Sciatic nerve (tissue), 2 donors: Measurements from ENCODE around the gene IGFBP2. TPM values are rescaled to one million over a fixed set of nuclear protein-coding genes. Genes with fewer than 3 reads are reported as not detected.

ENCODE experiments used
- ATAC-seq: fragments of 200-7000 bp; cut with Tn5 transposase; one replicate; pipeline ENCODE4 v1.9.1; 2020; ENCODE audit warnings: mild to moderate bottlenecking, moderate library complexity
- DNase-seq: peaks from one replicate; pipeline ENCODE4 v3.0.0-alpha.2; 2020; ENCODE audit warnings: low spot score
- intact Hi-C: fragments of 100-400 bp; cut with DNase I; formaldehyde crosslinking; loops from one replicate; pipeline ENCODE4 v1.14.2; 2022
- total RNA-seq: library from RNA; stranded (reverse); fragmentation: NEBNext Ultra II Directional; extraction: Animal tissue kit (Norgen Biotek cat#: 25700); gene quantifications from one replicate; pipeline ENCODE4 v1.2.1, GENCODE V29; 2021
- donor health status: DM: no; HTN: no; CAD: no.
- donor health status: DM: no; HTN: no; CAD: no.

Gene IGFBP2
- total RNA-seq, 1 donor from 2014 or later, result 40.2 TPM

DNA sequence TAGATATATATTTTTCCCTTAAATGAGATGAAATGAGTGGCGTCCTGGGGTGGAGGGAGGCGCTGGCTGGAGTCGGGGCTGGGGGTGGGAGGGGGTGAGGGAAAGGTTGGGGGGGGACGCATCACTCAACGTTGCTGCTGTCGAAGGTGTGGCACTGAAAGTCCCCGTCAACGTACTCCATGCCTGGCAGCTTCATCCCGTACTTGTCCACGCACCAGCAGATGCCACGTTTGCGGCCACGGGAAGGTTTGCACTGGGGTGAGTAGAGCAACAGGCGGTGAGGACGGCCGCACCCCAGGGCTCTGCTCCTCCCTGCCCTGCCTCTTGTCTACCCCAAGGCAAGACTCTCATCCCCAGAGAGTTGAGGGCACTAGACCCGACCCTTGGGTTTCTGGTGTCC, 43.4 kb downstream of the IGFBP2 start:
- no peak for DNase-seq
- no peak for ATAC-seq
- intact Hi-C loops, result no loop called here

GRCh38 chr2:216677439-216678097, 44.3 kb downstream of the IGFBP2 start:
- intact Hi-C loops, result no loop called here
- ATAC-seq, result no peak
- no peak for DNase-seq

- intact Hi-C loops, result no loop called here
- no peak for ATAC-seq
- no peak for DNase-seq
Measured at GRCh38 chr2:216678098-216678465, 44.9 kb downstream of the IGFBP2 start.

- intact Hi-C loops, result no loop called here
- no peak for DNase-seq
- ATAC-seq, result peak; percentile 0
Measured at GRCh38 chr2:216678813-216679657, 45.8 kb downstream of the IGFBP2 start.

DNA sequence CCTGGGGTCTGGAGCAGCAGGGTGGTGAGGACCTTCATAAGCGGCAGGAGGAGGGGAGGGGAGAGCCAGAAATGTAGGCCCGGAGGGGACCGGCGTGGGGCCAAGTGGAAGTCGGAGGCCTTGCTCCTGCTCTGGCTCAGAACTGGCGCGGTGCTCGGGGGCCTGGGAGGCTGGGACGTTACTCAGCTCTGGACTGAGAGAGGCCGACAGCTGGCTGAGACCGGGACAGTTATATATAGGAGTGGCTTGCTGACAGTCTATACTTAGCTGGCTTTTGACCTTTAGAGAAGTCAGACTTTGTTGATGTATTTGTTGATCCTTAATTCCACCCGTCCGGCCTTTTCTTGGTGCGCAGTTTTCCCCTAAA, 46.4 kb downstream of the IGFBP2 start:
- intact Hi-C loops, result loop anchor here (5.0 to 10.0 kb wide), 2 partner anchors 1033 to 1075 kb away; no protein-coding TSS in a partner anchor
- no peak for DNase-seq
- peak; percentile 7 for ATAC-seq

GRCh38 chr2:216680951-216681629, 47.9 kb downstream of the IGFBP2 start:
- intact Hi-C loops, result loop anchor here (5.0 to 10.0 kb wide), 2 partner anchors 1031 to 1074 kb away; no protein-coding TSS in a partner anchor
- DNase-seq, result no peak
- no peak for ATAC-seq

DNA sequence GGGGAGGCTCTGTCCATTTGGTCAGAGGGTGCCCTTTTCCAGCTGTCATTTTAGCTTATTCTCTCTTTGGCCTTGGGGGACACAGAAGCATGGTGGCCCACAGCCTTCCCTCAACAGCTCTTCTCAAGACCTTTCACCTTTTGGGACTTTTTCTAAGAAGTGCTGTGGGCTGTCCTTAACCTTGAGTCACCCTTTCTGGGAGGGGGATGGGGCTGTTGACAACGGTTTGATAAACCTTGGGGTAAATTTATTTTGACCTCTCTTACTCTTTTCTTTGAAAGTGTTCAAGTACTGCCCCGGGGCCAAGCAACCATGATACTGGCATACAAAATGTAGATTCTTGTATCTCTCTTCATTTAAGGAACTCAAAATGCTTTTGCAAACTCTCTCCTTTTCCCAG, 48.5 kb downstream of the IGFBP2 start:
- intact Hi-C loops, result loop anchor here (5.0 to 10.0 kb wide), 2 partner anchors 1031 to 1073 kb away; no protein-coding TSS in a partner anchor
- no peak for ATAC-seq
- no peak for DNase-seq

DNA sequence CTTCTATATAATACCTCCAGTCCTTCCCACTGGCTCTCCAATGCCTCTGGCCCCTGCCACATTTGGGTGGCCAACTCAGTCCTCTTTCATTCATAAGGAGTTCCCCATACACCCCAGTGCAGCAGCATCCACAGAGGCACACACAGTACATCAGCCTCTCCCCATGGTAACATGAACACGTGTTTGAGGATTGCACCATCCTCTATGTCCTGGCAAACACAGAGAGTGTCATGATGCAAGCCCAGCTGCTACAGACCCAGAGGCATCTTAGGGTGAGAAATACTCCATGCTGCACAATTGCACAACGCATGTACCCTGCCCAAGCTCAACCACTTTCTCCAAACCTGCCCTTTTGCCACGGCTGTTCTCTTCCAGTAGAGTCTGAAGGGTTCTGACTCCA, 50.6 kb downstream of the IGFBP2 start:
- ATAC-seq (peak; percentile 91), DNase-seq (no peak)
- intact Hi-C loops, result loop anchor here (5.0 to 10.0 kb wide), 2 partner anchors 1028 to 1071 kb away; no protein-coding TSS in a partner anchor

DNA sequence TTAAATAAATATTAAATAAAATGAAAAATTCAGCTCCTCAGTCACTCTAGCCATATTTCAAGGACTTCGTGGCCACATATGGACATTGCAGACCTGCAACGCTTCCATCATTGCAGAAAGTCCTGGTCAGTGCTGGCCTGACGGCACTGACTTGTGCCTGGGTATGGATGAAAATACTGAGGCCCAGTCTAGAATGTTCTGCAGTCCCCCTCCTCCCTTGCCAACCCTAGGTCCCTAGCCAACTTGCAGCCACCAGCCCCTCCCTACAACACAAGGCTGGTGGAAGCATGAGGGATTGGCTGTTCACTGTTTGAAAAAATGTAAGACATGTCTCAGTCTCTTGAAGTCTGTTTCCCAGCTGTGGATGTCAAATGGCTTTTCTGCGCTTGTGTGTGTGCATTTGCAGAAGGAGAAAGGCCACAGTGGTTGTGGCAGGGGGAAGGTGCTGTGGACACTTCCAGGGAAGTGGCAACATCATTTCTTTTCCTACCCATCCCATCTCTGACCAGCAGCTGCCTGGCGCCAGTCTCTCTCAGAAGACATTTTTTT, 52.2 kb downstream of the IGFBP2 start:
- no peak for ATAC-seq
- DNase-seq, result no peak
- intact Hi-C loops, result loop anchor here (10.0 kb wide), 1 partner anchor 1069 kb away; no protein-coding TSS in a partner anchor

DNA sequence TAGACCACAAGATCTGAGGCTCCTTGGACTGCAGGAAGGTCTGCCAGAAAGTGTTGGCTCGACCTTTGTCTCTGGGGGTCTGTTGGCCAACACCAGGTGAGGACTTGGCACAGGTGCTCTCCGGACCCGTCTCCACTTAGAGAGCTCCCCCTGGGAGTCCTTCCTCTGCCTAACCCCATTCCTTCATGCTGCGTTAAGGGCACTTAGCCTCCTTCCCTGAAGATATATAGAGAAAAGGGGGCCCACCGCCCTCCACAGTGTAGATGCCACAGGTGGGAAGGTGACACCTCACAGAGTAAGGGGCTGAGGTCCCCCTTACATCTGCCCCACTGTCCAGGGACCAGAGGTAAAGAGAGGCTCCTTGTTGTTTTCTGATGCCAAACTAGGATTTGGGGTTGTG, 53.9 kb downstream of the IGFBP2 start:
- DNase-seq (no peak), ATAC-seq (no peak)
- intact Hi-C loops, result loop anchor here (10.0 kb wide), 1 partner anchor 1068 kb away; no protein-coding TSS in a partner anchor

- intact Hi-C loops, result loop anchor here (10.0 kb wide), 1 partner anchor 1067 kb away; no protein-coding TSS in a partner anchor
- ATAC-seq (no peak), DNase-seq (no peak)
Measured at GRCh38 chr2:216687646-216688045, 54.4 kb downstream of the IGFBP2 start.

DNA sequence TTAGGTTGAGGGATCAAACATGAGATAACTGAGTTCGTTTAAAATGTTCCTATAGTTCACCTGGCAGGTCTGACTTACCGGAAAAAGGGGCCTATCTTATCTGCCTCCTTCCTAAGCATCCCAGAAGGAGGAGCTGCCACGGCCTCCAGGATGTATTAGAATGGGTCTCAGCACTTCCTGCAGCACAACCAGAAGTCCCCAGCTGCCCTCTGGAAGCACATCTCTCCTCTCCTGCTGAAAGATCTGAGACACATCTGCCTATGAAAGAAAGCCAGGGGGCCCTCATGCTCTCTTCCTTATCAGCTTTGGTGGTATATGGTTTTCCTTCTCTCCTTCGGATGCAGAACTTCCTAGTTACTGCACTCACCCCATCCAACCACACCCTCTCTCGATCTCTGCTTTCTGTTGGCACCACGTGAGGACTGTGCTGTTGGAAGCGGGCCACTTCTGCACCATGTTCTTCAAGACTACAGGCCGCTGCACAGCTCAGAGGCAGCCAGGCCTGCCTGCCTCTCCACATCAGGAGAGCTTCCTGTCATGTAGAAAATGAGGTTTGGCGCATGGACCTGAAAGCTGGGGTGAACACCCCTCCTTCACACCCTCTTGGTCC, 55.6 kb downstream of the IGFBP2 start:
- ATAC-seq (no peak), DNase-seq (no peak)
- intact Hi-C loops, result loop anchor here (10.0 kb wide), 1 partner anchor 1066 kb away; no protein-coding TSS in a partner anchor

GRCh38 chr2:216689397-216689796, 56.2 kb downstream of the IGFBP2 start:
- DNase-seq (no peak), ATAC-seq (no peak)
- intact Hi-C loops, result loop anchor here (10.0 kb wide), 1 partner anchor 1065 kb away; no protein-coding TSS in a partner anchor

- ATAC-seq (no peak), DNase-seq (no peak)
- intact Hi-C loops, result no loop called here
Measured at GRCh38 chr2:216690456-216690852, 57.2 kb downstream of the IGFBP2 start.

DNA sequence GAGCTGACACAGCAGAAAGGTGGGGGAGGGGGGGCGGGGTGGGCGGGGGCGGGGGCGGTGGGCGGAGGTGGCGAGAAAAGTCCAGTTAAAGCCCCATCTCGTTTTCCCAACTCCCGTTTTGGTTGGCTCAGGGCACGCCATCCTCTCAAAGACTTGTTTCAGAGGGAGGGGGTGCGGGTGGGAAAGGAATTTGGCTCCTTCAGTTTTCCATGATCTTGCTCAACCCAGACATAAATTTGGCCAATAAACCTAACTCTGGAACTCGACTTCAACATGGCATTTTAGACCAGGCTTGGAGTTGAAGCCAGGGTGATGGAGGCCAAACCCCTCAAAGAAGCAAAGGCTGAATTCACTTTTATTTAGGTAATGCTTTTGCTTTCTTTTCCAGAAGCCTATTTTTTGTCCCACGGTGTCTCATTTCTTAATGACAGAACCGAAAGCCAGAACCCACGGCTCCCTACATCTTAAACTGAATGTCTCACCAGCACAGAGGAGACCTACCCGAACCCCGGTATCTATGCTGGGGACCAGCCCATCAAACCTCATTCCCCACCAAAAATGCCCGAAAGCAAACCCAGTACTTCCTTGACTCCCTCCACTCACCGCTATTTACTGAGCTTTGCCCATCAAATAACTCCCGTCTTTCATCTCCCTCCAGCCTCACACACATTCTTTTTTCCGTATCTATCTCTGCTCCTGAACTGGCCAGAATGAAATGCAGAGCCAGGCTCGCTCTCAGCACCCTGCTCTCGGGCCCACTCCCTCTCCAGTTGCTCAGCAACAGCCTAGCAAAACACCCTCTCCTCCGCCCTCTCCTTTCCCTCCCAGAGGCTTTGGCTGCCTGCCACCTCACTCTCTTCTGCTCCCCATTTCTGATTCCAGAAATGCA, 57.9 kb downstream of the IGFBP2 start:
- intact Hi-C loops, result no loop called here
- peak; percentile 74 for ATAC-seq
- peak; percentile 94 for DNase-seq

DNA sequence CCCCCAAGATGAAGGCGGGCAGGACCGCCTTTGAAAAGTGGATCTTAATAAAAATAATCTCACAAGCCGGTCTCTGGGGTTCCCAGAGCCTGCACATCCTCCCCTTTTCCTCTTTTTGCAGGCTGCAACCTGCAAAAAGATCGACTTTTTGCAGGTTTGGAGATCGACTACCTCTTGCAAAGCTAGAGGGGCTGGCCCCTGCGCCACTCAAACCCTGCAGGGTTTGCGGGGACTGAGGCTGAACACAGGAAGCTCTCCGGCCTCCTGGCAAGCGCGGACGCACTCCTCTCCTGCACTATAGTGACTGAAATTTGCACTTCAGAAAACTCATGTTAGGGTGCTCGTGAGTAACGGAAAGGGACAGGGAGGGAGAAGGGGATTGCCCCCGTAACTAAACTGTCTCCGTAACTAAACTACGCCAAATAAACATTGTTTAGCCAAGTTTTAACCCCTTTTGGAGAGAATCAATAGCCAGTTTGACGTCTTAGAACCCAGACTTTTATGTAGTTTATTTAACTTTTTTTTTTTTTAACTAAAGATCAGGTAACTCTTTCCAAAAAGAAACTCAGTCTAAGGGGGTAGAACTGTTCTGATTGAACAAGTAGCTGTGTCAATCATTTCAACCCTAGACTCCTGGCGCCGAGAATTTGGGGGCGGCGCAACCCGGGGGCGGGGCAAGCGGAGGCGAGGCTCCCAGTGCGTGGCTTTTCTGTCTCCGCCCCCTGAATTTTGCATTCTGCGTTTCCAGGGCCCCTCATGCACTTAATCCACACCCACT, 59.6 kb downstream of the IGFBP2 start:
- intact Hi-C loops, result no loop called here
- ATAC-seq (peak; percentile 72), DNase-seq (peak; percentile 93)
